ENCODE results near the gene GNB1. TPM values are rescaled to one million over a fixed set of nuclear protein-coding genes. Genes with fewer than 3 reads are reported as not detected.

The GNB1 gene
- polyA plus RNA-seq, 1 of the 3 experiments (the other 2 are of a cell fraction), result 355 TPM

DNA sequence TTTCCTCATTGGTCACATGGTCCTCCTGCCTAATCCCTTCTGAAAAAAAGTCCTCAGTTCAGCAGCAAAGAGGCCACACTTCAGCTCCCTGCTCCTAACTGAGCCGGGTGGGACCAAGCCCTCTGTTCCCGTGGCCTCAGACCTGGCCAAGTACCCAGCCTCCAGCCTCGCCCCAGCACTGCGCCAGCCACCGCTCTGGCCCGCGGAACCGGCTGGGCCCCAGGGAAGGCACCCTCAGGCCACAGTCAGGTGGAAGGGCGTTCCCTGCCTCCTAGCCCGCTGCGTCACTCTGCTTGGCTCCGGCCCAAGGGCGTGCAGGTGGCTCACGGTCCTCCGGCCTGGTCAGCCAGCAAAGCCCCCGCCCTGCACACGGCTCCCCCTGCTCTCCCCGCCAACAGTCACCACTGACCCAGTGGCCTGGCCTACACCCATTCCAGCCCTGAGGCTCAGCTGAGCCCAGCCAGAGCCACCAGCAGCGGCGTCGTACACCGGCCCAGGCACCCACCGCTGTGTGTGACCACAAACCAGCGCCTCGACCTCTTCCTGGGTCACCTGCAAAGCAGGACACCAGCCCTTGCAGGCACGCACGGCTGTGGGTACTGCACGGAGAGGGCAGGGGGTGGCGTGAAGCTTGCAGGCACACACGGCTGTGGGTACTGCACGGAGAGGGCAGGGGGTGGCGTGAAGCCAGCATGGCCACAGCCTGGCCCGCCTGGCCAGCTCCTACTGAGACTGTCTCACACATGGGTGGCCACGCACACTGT lies 132.0 kb downstream of the GNB1 start (continued):
- TF ChIP-seq, protein P1, sequence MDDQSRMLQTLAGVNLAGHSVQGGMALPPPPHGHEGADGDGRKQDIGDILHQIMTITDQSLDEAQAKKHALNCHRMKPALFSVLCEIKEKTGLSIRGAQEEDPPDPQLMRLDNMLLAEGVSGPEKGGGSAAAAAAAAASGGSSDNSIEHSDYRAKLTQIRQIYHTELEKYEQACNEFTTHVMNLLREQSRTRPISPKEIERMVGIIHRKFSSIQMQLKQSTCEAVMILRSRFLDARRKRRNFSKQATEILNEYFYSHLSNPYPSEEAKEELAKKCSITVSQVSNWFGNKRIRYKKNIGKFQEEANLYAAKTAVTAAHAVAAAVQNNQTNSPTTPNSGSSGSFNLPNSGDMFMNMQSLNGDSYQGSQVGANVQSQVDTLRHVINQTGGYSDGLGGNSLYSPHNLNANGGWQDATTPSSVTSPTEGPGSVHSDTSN (IDR thresholded peaks at IDR 0.05), result no peak
- TF ChIP-seq RCOR1 (IDR thresholded peaks at IDR 0.05; ENCODE audit: low read length), result no peak
- no peak for TF ChIP-seq FOXM1 (IDR thresholded peaks at IDR 0.05; ENCODE audit: low read depth)
- no peak for TF ChIP-seq RAD21 (IDR thresholded peaks at IDR 0.05; ENCODE audit: low read length)

DNA sequence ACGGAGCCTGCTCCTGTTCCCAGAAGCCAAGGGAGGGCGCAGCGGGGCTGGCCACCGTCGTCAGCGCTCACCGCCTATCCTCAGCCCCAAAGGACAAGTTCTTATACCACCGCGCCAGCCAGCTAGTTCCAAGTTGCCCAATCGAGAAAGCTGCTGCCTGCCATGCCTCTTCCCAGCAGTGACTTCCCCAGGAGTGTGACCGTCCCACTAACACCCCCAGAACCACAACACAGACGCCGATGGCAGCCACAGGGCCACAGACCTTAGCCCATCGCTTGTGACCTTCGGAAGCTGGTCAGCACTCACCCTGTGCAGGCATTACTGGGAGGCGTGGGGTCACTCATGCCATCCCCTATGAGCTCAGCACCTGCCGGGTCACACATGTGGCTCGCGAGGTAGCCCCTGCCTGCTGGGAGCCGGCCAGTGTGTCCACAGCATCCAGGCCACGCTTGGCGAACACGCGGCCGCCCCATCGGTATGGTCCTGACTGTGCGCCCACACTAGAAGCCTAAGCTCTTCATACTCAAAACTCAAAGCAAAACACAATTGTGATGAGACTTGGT lies 132.7 kb downstream of the GNB1 start:
- no peak overlapping the region for H3K27ac ChIP-seq (ENCODE audit: low read depth in 2 of 2, low read length in 1 of 2)
- 0 out of 2 replicates have a peak, but pooled peaks cover 6% of the 10 kb centered on the region for H3K79me2 ChIP-seq (ENCODE audit: insufficient read depth)
- H3K4me2 ChIP-seq, result no peak overlapping the region
- no peak overlapping the region for H3K9ac ChIP-seq
- H2AFZ ChIP-seq (ENCODE audit: low read depth), result no peak overlapping the region
- TF ChIP-seq GABPA (IDR thresholded peaks at IDR 0.05; ENCODE audit: low read depth) (no peak), RCOR1 (IDR thresholded peaks at IDR 0.05; ENCODE audit: low read length) (no peak), GATA2 (CRISPR knock-in tag; IDR thresholded peaks at IDR 0.05) (no peak), MXI1 (IDR thresholded peaks at IDR 0.05; ENCODE audit: low read depth, low read length) (no peak)
- TF ChIP-seq, protein P2, sequence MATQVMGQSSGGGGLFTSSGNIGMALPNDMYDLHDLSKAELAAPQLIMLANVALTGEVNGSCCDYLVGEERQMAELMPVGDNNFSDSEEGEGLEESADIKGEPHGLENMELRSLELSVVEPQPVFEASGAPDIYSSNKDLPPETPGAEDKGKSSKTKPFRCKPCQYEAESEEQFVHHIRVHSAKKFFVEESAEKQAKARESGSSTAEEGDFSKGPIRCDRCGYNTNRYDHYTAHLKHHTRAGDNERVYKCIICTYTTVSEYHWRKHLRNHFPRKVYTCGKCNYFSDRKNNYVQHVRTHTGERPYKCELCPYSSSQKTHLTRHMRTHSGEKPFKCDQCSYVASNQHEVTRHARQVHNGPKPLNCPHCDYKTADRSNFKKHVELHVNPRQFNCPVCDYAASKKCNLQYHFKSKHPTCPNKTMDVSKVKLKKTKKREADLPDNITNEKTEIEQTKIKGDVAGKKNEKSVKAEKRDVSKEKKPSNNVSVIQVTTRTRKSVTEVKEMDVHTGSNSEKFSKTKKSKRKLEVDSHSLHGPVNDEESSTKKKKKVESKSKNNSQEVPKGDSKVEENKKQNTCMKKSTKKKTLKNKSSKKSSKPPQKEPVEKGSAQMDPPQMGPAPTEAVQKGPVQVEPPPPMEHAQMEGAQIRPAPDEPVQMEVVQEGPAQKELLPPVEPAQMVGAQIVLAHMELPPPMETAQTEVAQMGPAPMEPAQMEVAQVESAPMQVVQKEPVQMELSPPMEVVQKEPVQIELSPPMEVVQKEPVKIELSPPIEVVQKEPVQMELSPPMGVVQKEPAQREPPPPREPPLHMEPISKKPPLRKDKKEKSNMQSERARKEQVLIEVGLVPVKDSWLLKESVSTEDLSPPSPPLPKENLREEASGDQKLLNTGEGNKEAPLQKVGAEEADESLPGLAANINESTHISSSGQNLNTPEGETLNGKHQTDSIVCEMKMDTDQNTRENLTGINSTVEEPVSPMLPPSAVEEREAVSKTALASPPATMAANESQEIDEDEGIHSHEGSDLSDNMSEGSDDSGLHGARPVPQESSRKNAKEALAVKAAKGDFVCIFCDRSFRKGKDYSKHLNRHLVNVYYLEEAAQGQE (IDR thresholded peaks at IDR 0.05; ENCODE audit: low read depth, low read length), result no peak
- TF ChIP-seq, protein P3, sequence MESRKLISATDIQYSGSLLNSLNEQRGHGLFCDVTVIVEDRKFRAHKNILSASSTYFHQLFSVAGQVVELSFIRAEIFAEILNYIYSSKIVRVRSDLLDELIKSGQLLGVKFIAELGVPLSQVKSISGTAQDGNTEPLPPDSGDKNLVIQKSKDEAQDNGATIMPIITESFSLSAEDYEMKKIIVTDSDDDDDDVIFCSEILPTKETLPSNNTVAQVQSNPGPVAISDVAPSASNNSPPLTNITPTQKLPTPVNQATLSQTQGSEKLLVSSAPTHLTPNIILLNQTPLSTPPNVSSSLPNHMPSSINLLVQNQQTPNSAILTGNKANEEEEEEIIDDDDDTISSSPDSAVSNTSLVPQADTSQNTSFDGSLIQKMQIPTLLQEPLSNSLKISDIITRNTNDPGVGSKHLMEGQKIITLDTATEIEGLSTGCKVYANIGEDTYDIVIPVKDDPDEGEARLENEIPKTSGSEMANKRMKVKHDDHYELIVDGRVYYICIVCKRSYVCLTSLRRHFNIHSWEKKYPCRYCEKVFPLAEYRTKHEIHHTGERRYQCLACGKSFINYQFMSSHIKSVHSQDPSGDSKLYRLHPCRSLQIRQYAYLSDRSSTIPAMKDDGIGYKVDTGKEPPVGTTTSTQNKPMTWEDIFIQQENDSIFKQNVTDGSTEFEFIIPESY (IDR thresholded peaks at IDR 0.05; ENCODE audit: borderline replicate concordance, low read depth), result no peak
- CTCF ChIA-PET, result interaction anchor here (1.3 to 1.4 kb wide), 4 partner anchors 9 to 150 kb away, joined by 3 to 4 read pairs (median 3); no protein-coding TSS in a partner anchor
- 93% methylated on average over 15 of the region's 27 CpGs for WGBS (ENCODE audit: low lambda C conversion rate)
- H3K9me2 ChIP-seq, result no peaks in the 10 kb centered on the region
- H3K27me3 ChIP-seq (ENCODE audit: insufficient read depth), result no peaks in the 10 kb centered on the region
- no peak for DNase-seq
- no peaks in the 10 kb centered on the region for H3K9me3 ChIP-seq
- no peaks in the 10 kb centered on the region for H3F3A ChIP-seq (replicated peaks; ENCODE audit: insufficient read depth)
- H3K4me3 ChIP-seq (ENCODE audit: low read depth in 2 of 2, low read length in 1 of 2), result no peak overlapping the region
- POLR2A ChIA-PET, result no interaction called here
- peaks cover 0 to 4% of the 10 kb centered on the region in 2 experiments; a peak in 1 of 4 replicates for H3K4me1 ChIP-seq (ENCODE audit: control insufficient read depth in 1 of 2, insufficient read depth in 2 of 2, low read depth in 1 of 2, low read length in 1 of 2)
- no peaks in the 10 kb centered on the region for H4K20me1 ChIP-seq (ENCODE audit: insufficient read depth)
- peaks cover 0 to 61% of the 10 kb centered on the region in 2 experiments for H3K36me3 ChIP-seq (replicated peaks in 1 of 2; ENCODE audit: control insufficient read depth in 1 of 2, insufficient read depth in 2 of 2, low read length in 1 of 2)
